OCI-M2 (cell line): ENCODE results near the gene EIF4E3.

Source experiments
- DNase-seq: peaks from one replicate; lab custom pipeline; 2025; ENCODE audit not compliant: unreplicated experiment; lab: John Stamatoyannopoulos, UW

The EIF4E3 gene

DNA sequence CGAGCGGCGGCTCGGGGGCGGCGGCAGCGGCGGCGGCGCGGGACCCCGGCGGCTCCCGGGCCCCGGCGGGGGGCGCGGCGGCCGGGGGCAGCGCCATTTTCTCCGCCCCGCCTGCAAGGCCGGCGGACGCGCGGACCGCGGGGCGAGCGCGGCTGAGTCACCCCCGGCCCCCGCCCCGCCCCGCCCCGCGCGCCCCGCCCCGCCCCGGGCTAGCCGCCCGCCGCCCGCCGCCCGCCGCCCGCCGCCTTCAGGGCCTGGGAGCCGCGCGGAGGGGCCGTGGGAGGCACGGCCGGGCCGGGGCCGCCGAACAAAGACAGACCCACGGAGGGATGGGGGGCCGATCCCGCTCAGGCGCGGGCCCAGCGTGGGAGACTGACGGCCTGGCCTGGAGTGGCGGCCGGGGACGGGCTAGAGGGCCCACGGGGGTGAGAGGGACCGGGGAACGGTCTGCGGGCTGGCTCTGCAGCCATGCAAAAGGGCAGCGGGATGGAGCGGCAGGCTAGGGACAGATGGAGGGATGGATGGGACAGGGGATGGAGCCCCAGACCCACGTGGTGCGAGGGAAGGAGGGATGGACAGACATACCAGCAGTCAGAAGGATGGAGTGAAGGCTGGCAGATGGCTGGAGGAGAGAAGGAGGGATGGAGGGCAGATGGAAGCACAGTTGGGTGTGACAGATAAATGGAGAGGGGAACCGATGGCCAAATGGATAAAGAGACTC lies at the start of gene EIF4E3:
TSS of gene EIF4E3 (minus strand) at position 132 of the 721 bp plus-strand sequence. CDS start at position 97, 35 bp downstream.
- DNase-seq, result no peak

GRCh38 chr3:71771884-71772283 lies 46.7 kb upstream of the EIF4E3 start:
- DNase-seq, result no peak

DNA sequence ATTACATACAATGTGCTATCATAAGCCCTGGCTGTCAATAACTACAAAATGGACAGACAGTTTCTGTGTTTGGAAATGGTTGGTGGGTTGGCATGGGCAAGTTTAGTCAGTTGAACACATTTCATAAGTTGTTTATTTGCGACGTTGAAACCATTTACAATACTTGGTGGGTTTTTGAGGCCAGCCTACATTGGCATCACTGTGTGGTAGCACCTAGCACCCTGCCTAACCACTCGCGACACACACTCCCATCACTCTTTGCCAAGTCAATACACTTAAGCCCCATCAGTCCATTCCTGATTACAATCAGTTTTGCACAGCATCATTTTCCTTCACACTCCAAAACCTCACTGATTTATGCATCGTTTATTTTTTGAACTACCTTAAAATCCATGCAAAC lies 45.9 kb upstream of the EIF4E3 start:
- no peak for DNase-seq

GRCh38 chr3:71763426-71763825 lies 38.2 kb upstream of the EIF4E3 start:
- DNase-seq, result no peak

- no peak for DNase-seq
Observed at GRCh38 chr3:71760140-71760539, 34.9 kb upstream of the EIF4E3 start.

DNA sequence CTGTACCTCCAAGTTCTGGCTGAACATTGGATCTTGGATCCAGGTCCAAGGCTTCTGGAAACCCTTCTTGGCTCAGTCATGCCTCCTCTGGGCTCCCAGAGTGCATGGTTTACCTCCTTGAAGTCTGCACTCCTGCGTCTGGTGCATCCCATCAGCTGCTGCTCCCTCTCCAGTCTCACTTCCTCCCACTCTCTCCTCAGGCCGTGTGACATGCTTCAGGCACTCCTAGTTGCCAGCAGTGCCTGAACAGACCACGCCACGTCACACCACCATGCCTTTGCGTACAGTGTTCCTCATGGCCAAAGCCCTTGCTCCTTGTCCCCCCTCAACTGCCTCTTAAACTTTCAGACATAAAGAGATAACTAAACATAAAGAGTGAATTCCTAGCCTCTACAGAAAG lies 34.2 kb upstream of the EIF4E3 start:
- DNase-seq, result no peak

DNA sequence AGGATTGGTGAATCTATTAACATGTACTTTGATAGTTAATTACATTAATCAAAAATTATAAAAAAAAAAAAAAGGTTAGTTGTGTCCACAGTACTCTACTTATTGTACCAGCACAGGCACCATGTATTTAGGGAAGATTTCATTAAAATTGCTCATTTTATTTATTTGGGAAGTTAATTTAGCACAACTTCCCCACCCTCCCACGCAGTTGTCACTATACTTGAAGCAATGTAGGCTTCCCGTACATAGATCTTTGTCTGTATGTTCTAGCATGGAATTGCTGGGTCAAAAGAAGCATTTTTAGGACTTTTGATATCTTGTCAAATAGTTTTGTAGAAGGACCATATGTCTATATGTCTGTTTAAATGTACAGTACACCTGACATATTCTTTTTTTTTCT lies 32.9 kb upstream of the EIF4E3 start:
- no peak for DNase-seq

DNA sequence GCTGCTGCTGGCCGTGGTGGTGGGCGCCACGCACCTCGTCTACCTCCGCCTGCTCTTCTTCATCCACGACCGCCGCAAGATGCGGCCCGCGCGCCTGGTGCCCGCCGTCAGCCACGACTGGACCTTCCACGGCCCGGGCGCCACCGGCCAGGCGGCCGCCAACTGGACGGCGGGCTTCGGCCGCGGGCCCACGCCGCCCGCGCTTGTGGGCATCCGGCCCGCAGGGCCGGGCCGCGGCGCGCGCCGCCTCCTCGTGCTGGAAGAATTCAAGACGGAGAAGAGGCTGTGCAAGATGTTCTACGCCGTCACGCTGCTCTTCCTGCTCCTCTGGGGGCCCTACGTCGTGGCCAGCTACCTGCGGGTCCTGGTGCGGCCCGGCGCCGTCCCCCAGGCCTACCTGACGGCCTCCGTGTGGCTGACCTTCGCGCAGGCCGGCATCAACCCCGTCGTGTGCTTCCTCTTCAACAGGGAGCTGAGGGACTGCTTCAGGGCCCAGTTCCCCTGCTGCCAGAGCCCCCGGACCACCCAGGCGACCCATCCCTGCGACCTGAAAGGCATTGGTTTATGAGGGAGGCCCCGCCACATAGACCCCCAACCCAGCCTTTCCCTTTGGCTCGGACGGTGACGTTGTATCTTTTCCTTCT lies 29.5 kb upstream of the EIF4E3 start:
- DNase-seq, result no peak

DNA sequence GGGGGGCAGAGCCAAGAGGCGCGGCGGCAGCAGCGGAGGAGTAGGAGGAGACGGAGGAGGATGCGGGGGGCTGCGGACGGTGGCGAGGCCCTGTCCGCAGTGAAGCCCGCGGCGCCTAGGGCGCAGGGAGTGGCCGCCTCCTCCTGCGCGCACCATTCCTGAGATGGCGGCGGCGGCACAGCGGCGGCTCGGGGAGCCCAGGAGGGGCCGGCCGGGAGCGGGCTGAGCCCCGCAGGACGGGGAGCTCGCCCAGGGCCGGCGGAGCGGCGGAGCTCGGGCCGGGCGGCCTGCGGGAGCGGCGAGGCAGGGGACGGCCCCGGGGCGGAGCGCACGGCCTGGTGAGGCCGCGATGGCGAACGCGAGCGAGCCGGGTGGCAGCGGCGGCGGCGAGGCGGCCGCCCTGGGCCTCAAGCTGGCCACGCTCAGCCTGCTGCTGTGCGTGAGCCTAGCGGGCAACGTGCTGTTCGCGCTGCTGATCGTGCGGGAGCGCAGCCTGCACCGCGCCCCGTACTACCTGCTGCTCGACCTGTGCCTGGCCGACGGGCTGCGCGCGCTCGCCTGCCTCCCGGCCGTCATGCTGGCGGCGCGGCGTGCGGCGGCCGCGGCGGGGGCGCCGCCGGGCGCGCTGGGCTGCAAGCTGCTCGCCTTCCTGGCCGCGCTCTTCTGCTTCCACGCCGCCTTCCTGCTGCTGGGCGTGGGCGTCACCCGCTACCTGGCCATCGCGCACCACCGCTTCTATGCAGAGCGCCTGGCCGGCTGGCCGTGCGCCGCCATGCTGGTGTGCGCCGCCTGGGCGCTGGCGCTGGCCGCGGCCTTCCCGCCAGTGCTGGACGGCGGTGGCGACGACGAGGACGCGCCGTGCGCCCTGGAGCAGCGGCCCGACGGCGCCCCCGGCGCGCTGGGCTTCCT lies 28.8 kb upstream of the EIF4E3 start, which contains the start of gene GPR27:
TSS of gene GPR27 (plus strand) at position 155 of the 909 bp plus-strand sequence. CDS start at position 350, 195 bp downstream.
- no peak for DNase-seq

DNA sequence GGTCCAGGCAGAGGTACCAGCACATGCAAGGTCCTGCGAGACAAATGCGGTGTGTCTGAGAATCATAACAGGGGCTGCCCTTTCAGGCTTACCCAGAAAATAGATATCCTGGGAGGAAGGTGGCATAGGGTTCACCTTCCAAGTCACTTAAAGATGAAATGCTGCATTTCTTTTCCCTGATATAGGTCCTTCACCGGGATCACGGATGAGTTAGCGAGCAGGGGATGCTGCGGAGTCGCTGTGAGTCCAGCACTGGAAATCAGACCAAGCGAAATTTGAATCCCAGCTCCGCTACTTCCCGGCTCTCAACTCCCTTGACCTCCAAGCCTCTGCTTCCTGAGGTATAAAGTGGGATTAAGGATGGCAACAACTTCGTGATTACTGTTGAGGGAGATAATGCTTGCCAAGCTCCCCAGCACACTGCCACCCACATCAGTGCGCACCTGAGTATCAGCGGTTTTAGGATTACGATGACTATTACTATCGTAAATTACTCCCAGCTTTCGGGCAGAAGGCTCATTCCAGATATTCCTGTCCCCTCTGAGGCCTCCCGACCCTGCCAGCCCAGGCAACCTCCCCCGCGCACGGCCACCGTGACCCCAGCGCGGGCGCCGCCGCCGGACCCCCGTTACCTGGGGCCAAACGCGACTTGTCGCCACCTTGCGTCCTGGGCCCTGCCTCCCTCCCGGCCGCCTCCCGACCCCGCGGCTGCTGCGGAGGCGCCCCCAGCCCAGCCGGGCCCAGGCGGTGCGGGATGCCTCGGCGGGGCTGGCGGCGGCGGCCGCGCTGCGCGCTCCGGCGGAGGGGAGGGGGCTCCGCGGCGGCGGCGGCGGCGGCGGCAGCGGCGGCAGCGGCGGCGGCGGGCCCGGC lies 27.9 kb upstream of the EIF4E3 start:
- DNase-seq, result no peak

GRCh38 chr3:71751602-71752001 lies 26.4 kb upstream of the EIF4E3 start:
- no peak for DNase-seq

GRCh38 chr3:71744738-71745137 lies 19.5 kb upstream of the EIF4E3 start:
- DNase-seq, result no peak

DNA sequence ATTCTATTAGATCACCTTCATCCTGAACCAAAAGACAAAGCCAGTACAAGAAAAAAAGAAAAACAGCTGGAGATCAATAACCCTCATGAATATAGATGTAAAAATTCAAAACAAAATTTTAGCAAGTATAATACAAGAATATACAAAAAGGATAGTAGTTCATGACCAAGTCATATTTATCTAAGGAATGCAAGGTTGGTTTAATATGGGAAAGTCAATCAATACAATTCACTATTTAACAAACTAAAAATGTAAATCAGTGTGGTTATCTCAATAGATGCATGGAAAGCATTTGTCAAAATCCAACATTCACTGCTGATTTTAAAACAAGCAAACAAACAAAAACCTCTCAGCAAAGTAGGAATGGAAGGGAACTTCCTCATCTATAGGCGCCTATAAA lies 17.4 kb upstream of the EIF4E3 start:
- DNase-seq, result no peak

GRCh38 chr3:71734881-71735280 lies 9.7 kb upstream of the EIF4E3 start:
- no peak for DNase-seq

DNA sequence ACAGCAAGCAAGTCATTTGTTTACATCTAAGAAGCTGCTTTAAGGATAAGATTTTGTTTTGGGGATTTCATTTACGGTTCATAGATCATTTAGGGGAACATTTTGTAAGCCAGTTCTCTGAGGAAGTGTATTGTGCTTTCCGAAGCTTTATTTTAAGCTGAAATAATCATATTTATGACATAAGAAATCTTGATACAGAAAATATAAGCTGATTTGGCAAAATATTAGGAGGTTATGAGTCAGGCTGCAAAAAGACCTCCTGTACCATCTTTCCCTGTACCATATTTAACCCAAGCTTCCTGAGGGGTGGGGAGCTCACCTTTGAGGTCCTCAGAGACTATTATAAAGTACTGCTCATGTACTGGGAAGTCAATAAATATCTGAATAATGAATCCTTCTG lies 8.1 kb upstream of the EIF4E3 start:
- no peak for DNase-seq

DNA sequence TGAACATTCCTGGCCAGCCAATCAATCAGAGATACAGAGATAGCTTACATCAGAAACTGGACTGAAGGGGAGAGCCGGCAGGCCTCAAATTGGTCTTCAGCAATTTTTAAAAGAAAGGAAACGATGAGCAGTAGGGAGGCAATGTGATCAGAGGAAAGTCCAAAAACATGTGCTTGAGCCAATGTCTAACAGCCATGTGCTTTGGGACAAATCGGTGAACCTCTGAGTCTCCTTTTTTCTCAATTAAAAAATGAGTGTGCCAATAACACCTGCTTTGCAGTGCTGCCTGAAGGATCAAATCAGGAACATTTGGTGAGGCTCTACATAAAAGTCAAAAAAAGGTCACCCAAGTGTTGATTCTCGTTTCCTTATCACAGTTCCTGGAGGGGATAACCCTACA lies 7.4 kb upstream of the EIF4E3 start:
- no peak for DNase-seq

GRCh38 chr3:71728632-71729342 lies 3.6 kb upstream of the EIF4E3 start:
- no peak for DNase-seq

DNA sequence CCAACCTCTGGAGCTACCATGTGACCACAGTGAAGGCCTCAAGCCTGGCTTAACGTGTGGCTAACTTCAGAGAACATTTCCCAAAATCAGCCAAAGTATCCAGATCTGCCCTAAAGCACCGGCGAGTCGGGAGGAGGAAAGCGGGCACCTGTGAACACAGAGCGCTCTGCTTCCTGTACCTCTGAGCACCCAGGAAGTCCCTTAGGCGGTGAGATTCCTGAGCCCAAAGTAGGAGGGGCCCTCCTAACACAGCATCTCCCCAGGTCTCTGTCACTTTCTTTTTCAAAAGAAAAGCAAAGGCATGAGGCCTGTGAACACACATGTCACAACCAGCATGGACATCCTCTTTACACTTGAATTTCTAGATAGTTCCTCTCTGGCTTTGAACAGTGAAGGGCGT lies 944 bp upstream of the EIF4E3 start:
- no peak for DNase-seq

DNA sequence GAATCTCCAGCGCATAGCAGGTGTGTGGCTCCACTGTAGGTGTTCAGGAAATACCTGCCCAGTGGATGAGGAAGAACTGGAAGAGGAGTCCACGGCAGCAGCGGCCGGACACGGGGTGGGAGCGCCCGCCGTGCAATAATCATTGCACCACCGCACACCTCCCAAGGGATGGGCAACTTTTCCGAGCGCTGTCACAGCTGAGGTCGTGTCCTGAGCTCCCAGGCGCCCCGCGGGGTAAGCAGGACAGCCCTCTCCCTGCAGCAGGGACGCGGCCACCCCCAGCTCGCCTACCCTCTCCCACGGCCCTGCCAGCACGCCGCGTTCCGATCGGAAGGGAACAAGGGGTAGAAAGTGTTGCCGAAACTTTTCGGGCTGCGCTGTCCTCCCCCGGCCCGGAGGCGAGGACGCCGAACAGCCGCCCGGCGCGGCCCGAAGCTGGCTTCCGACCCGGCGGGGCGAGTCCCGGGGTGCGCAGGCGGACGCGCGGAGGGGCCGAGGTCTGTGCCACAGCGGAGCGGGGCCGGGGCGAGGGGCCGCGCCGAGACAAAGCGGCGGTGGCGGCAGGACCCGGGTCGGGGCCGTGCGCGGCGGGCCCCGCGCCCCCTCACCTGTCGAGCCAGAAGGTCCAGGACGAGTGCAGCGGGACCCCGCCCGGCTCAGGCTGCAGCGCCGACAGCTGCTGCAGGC lies 475 bp downstream of the EIF4E3 start:
- DNase-seq, result no peak

- no peak for DNase-seq
Observed at GRCh38 chr3:71724171-71724453, 1.1 kb downstream of the EIF4E3 start.
